H1 (cell line): ENCODE results near the gene STK32C. TPM values are rescaled to one million over a fixed set of nuclear protein-coding genes. Genes with fewer than 3 reads are reported as not detected.

Source experiments
- CTCF ChIA-PET: fragments of 300-600 bp; sonication (Branson Sonifier 250); formaldehyde crosslinking; loops from one replicate; lab custom pipeline; 2021; ENCODE audit not compliant: partially characterized antibody; lab: Charles Lee
- POLR2A ChIA-PET: fragments of 300-600 bp; sonication (Branson Sonifier 250); formaldehyde crosslinking; loops from one replicate; lab custom pipeline; 2021; ENCODE audit warnings: inconsistent platforms; ENCODE audit not compliant: partially characterized antibody; lab: Charles Lee
- DNase-seq, 2 experiments: peaks; one replicate each; pipeline versions ENCODE4 v3.0.0 to v3.0.0-alpha.2; 2010 to 2022; ENCODE audit warnings: low spot score in 2 of 2, low read depth in 1 of 2, mixed read lengths in 1 of 2
- FAIRE-seq: peaks from 2 replicates; lab custom pipeline; 2011; peaks lifted over from hg19 to GRCh38; lab: Jason Lieb, UNC
- H2AFZ ChIP-seq: 2 replicates; pipeline ENCODE4 v1.8.1; 2012; ENCODE audit warnings: low read length, inconsistent platforms
- H2AK5ac ChIP-seq: 2 replicates; pipeline ENCODE4 v1.6.1; 2013; ENCODE audit warnings: low read depth, low read length
- H2BK120ac ChIP-seq: replicated peaks from 2 replicates; pipeline ENCODE3; 2013; ENCODE audit warnings: low read depth, low read length, inconsistent platforms
- H2BK12ac ChIP-seq: 2 replicates; pipeline ENCODE4 v1.6.1; 2013; ENCODE audit warnings: low read depth, low read length
- H2BK15ac ChIP-seq: 2 replicates; pipeline ENCODE4 v1.6.1; 2013; ENCODE audit warnings: low read length
- H2BK20ac ChIP-seq: 2 replicates; pipeline ENCODE4 v1.6.1; 2013; ENCODE audit warnings: low read length
- H2BK5ac ChIP-seq: 2 replicates; pipeline ENCODE4 v1.6.1; 2013; ENCODE audit warnings: low read depth, low read length
- H3K14ac ChIP-seq: 2 replicates; pipeline ENCODE4 v1.6.1; 2013; ENCODE audit warnings: inconsistent platforms; ENCODE audit not compliant: insufficient read length
- H3K18ac ChIP-seq: 2 replicates; pipeline ENCODE4 v1.6.1; 2013; ENCODE audit warnings: low read length; ENCODE audit errors: extremely low read depth
- H3K23ac ChIP-seq: 2 replicates; pipeline ENCODE4 v1.6.1; 2013; ENCODE audit warnings: inconsistent platforms; ENCODE audit not compliant: insufficient read length
- H3K23me2 ChIP-seq: 2 replicates; pipeline ENCODE4 v1.6.1; 2013; ENCODE audit warnings: low read depth, low read length
- H3K27ac ChIP-seq: 2 replicates; pipeline ENCODE4 v1.6.1; 2011; ENCODE audit warnings: low read depth, low read length, inconsistent platforms
- H3K27me3 ChIP-seq, 4 experiments: replicated peaks in 1 of 4; 1 replicate in 1 of 4; 2 replicates in 3 of 4; pipeline versions ENCODE4 v1.6.1 to v1.8.1; 2011 to 2013; ENCODE audit warnings: low read length in 3 of 4, mild to moderate bottlenecking in 3 of 4, inconsistent platforms in 2 of 4, mixed read lengths in 2 of 4, moderate library complexity in 1 of 4; ENCODE audit not compliant: control insufficient read depth in 3 of 4, insufficient read depth in 3 of 4; ENCODE audit errors: extremely low read depth in 1 of 4
- H3K36me3 ChIP-seq, 4 experiments: 2 replicates each; pipeline versions ENCODE4 v1.6.1 to v1.8.1; 2011 to 2013; ENCODE audit warnings: mild to moderate bottlenecking in 4 of 4, low read length in 3 of 4, moderate library complexity in 2 of 4, control low read depth in 1 of 4, inconsistent platforms in 1 of 4; ENCODE audit not compliant: insufficient read depth in 4 of 4, control insufficient read depth in 2 of 4
- H3K4ac ChIP-seq: replicated peaks from 2 replicates; pipeline ENCODE3; 2013; ENCODE audit warnings: low read length, low read depth, mixed read lengths, inconsistent platforms; ENCODE audit not compliant: insufficient read length
- H3K4me1 ChIP-seq, 4 experiments: replicated peaks in 1 of 4; 1 replicate in 1 of 4; 2 replicates in 3 of 4; pipeline versions ENCODE4 v1.6.1 to v1.8.1; 2011 to 2013; ENCODE audit warnings: low read length in 3 of 4, inconsistent platforms in 2 of 4, mixed read lengths in 1 of 4; ENCODE audit not compliant: insufficient read depth in 4 of 4, control insufficient read depth in 3 of 4
- H3K4me2 ChIP-seq, 2 experiments: 2 replicates each; pipeline versions ENCODE4 v1.6.1 to v1.8.1; 2011 to 2013; ENCODE audit warnings: low read depth in 2 of 2, low read length in 2 of 2, control low read depth in 1 of 2, inconsistent platforms in 1 of 2, mild to moderate bottlenecking in 1 of 2; ENCODE audit not compliant: insufficient read depth in 1 of 2
- H3K4me3 ChIP-seq, 4 experiments: fragments of 200-600, 300-600 bp in 1 of 4; sonication (generic), shearing (Covaris generic), sonication (Bioruptor Twin) in 1 of 4; 2 replicates each; pipeline versions ENCODE4 v1.5.1 to v1.8.1; 2011 to 2016; ENCODE audit warnings: low read length in 4 of 4, low read depth in 3 of 4, control low read depth in 2 of 4, inconsistent platforms in 2 of 4, mild to moderate bottlenecking in 2 of 4, mixed read lengths in 1 of 4, moderate library complexity in 1 of 4; ENCODE audit not compliant: insufficient read depth in 2 of 4; ENCODE audit errors: extremely low read depth in 1 of 4
- H3K56ac ChIP-seq: replicated peaks from 2 replicates; pipeline ENCODE3; 2013; ENCODE audit warnings: low read depth, mild to moderate bottlenecking, mixed read lengths, low read length, inconsistent platforms; ENCODE audit not compliant: insufficient read length
- H3K79me1 ChIP-seq: 2 replicates; pipeline ENCODE4 v1.6.1; 2013; ENCODE audit warnings: low read depth, low read length, control low read depth
- H3K79me2 ChIP-seq, 2 experiments: 2 replicates each; pipeline versions ENCODE4 v1.6.1 to v1.8.1; 2012 to 2013; ENCODE audit warnings: low read length in 2 of 2, mild to moderate bottlenecking in 2 of 2, inconsistent platforms in 1 of 2; ENCODE audit not compliant: insufficient read depth in 2 of 2, control insufficient read depth in 1 of 2
- H3K9ac ChIP-seq, 4 experiments: replicated peaks in 1 of 4; 1 replicate in 1 of 4; 2 replicates in 3 of 4; pipeline versions ENCODE4 v1.6.1 to v1.8.1; 2011 to 2013; ENCODE audit warnings: low read depth in 3 of 4, low read length in 3 of 4, control low read depth in 2 of 4, mild to moderate bottlenecking in 2 of 4, moderate library complexity in 2 of 4, inconsistent platforms in 1 of 4; ENCODE audit errors: extremely low read depth in 1 of 4
- H3K9me3 ChIP-seq, 2 experiments: 2 replicates each; pipeline versions ENCODE4 v1.6.1 to v1.8.1; 2012 to 2013; ENCODE audit warnings: mild to moderate bottlenecking in 2 of 2, moderate library complexity in 2 of 2, control low read depth in 1 of 2, inconsistent platforms in 1 of 2, low read depth in 1 of 2, low read length in 1 of 2, mixed read lengths in 1 of 2; ENCODE audit not compliant: insufficient read depth in 2 of 2
- H4K20me1 ChIP-seq, 2 experiments: replicated peaks in 1 of 2; 2 replicates each; pipeline versions ENCODE3 to v1.8.1; 2011 to 2013; ENCODE audit warnings: inconsistent platforms in 2 of 2, low read length in 2 of 2, mild to moderate bottlenecking in 1 of 2; ENCODE audit not compliant: insufficient read depth in 2 of 2, control insufficient read depth in 1 of 2
- H4K5ac ChIP-seq: 2 replicates; pipeline ENCODE4 v1.6.1; 2013; ENCODE audit warnings: low read length, low read depth, mixed read lengths, inconsistent platforms; ENCODE audit not compliant: insufficient read length
- H4K8ac ChIP-seq: 2 replicates; pipeline ENCODE4 v1.8.0; 2013; ENCODE audit warnings: mild to moderate bottlenecking, moderate library complexity, low read length, inconsistent platforms; ENCODE audit not compliant: insufficient read depth; ENCODE audit errors: extremely low read depth
- H4K91ac ChIP-seq: replicated peaks from 2 replicates; pipeline ENCODE3; 2013; ENCODE audit warnings: low read length, mixed read lengths, inconsistent platforms; ENCODE audit not compliant: insufficient read length
- CBX8 ChIP-seq: fragments of 300-800, 300-1000 bp; sonication (generic); IDR thresholded peaks from 2 replicates; pipeline ENCODE4 v1.7.1; 2016; ENCODE audit warnings: low read depth, low read length, borderline replicate concordance
- EP300 ChIP-seq, 2 experiments: IDR thresholded peaks; 1 replicate in 1 of 2; 2 replicates in 1 of 2; pipeline ENCODE4 v1.6.1; 2011 to 2012; ENCODE audit warnings: low read depth in 2 of 2, low read length in 2 of 2, mild to moderate bottlenecking in 2 of 2, borderline replicate concordance in 1 of 2, inconsistent platforms in 1 of 2, moderate library complexity in 1 of 2
- PHF8 ChIP-seq: fragments of 200-600 bp; sonication (generic); conservative IDR thresholded peaks from 2 replicates; pipeline ENCODE4 v1.7.1; 2012; ENCODE audit warnings: low read depth, mild to moderate bottlenecking, inconsistent platforms, low read length, moderate library complexity
- RBBP5 ChIP-seq: IDR thresholded peaks from 2 replicates; pipeline ENCODE4 v1.7.1; 2012; ENCODE audit warnings: low read depth, mild to moderate bottlenecking, inconsistent platforms, low read length, moderate library complexity, borderline replicate concordance
- RNF2 ChIP-seq: fragments of 200-900, 300-1000 bp; sonication (generic); IDR thresholded peaks from 2 replicates; pipeline ENCODE4 v1.7.1; 2016; ENCODE audit warnings: borderline replicate concordance, low read depth, mild to moderate bottlenecking, antibody characterized with exemption, low read length; ENCODE audit not compliant: poor library complexity, severe bottlenecking; ENCODE audit errors: missing control alignments
- SRF ChIP-seq: IDR thresholded peaks from 2 replicates; pipeline ENCODE4 v1.6.1; 2011; ENCODE audit warnings: mild to moderate bottlenecking, low read depth, low read length, moderate library complexity
- WGBS, 2 experiments: shearing (Covaris generic) in 1 of 2; methylation state at CpG; one replicate each; pipeline versions ENCODE4 v1.1.6 to v1.1.7; 2013 to 2015; ENCODE audit warnings: low lambda C conversion rate in 2 of 2, mixed read lengths in 2 of 2, inconsistent platforms in 1 of 2, low coverage in 1 of 2, missing lambda C conversion rate in 1 of 2; ENCODE audit not compliant: insufficient replicate concordance in 2 of 2, insufficient coverage in 1 of 2, insufficient read length in 1 of 2; ENCODE audit errors: extremely low coverage in 1 of 2, missing lambda C conversion rate in 1 of 2; 5-methylcytosine and 5-hydroxymethylcytosine counted together
- polyA plus RNA-seq, 7 experiments: library from polyadenylated mRNA; depleted of rRNA in 3 of 7; stranded (reverse) in 5 of 7; unstranded in 2 of 7; fragments of >200 nt in 5 of 7; fragments of 200-250 nt in 2 of 7; gene quantifications; 1 replicate in 5 of 7; 2 replicates in 1 of 7; 4 replicates in 1 of 7; pipeline versions ENCODE4 v1.2.1 to v1.2.3, GENCODE V29; 2011 to 2013; ENCODE audit warnings: missing spikeins in 2 of 7, mixed read lengths in 2 of 7
- total RNA-seq: library from RNA; stranded (reverse); fragmentation: NEBNext Ultra II Directional; extraction: Animal tissue kit (Norgen Biotek cat#: 25700); gene quantifications from 2 replicates; pipeline ENCODE4 v1.2.1, GENCODE V29; 2021

Gene STK32C
- total and polyA plus RNA-seq, 2 of the 8 experiments (the other 6 are each of a cell fraction or from before 2014, with no cell fraction given), result 10.6 to 15.6 TPM

GRCh38 chr10:132321726-132322125, 14.0 kb upstream of the STK32C start:
- H2AFZ ChIP-seq, result no peak overlapping the region
- H3K4me1 ChIP-seq, result no peaks in the 10 kb centered on the region; a peak in 1 of 7 replicates
- no peak overlapping the region for H3K4me2 ChIP-seq
- H2AK5ac ChIP-seq, result no peak overlapping the region
- 0 out of 2 replicates have a peak, but pooled peaks cover 3% of the 10 kb centered on the region for H3K79me1 ChIP-seq
- no peak overlapping the region for H3K4me3 ChIP-seq
- no peak overlapping the region for H3K14ac ChIP-seq
- no peak overlapping the region for H4K91ac ChIP-seq
- no peak overlapping the region for H2BK5ac ChIP-seq
- POLR2A ChIA-PET, result no interaction called here
- H3K56ac ChIP-seq, result no peak overlapping the region
- DNase-seq (no peak), FAIRE-seq (no peak)
- H2BK120ac ChIP-seq, result no peak overlapping the region
- no peak for TF ChIP-seq PHF8
- TF ChIP-seq SRF, result no peak
- TF ChIP-seq CBX8, result no peak
- TF ChIP-seq EP300 (IDR thresholded peaks at IDR 0.05; ENCODE audit: borderline replicate concordance in 1 of 2, low read depth in 2 of 2, low read length in 2 of 2), result no peak
- no peak for TF ChIP-seq RBBP5
- TF ChIP-seq RNF2, result no peak
- H3K4ac ChIP-seq, result no peak overlapping the region
- H3K79me2 ChIP-seq, result no peaks in the 10 kb centered on the region
- 94% methylated on average over 10 of the region's 10 CpGs; no CpG with 5 or more reads in 1 of the 2 experiments for WGBS, 2 experiments
- no peaks in the 10 kb centered on the region for H3K27me3 ChIP-seq
- CTCF ChIA-PET, result interaction anchor here (0.6 to 1.0 kb wide), 3 partner anchors 30 to 158 kb away, joined by 3 read pairs; no protein-coding TSS in a partner anchor
- H3K9me3 ChIP-seq, result no peaks in the 10 kb centered on the region
- H3K23me2 ChIP-seq, result no peaks in the 10 kb centered on the region
- no peaks in the 10 kb centered on the region for H4K20me1 ChIP-seq
- no peak overlapping the region for H2BK20ac ChIP-seq
- no peak overlapping the region for H4K5ac ChIP-seq
- H3K9ac ChIP-seq, result no peak overlapping the region
- H4K8ac ChIP-seq, result no peak overlapping the region
- no peak overlapping the region for H2BK12ac ChIP-seq
- H3K18ac ChIP-seq, result no peak overlapping the region
- no peak overlapping the region for H2BK15ac ChIP-seq
- no peak overlapping the region for H3K23ac ChIP-seq
- H3K36me3 ChIP-seq, result no peaks in the 10 kb centered on the region; a peak in 1 of 8 replicates
- no peak overlapping the region for H3K27ac ChIP-seq
